Calu3 (cell line): ENCODE results near the gene PAPPA. TPM values are rescaled to one million over a fixed set of nuclear protein-coding genes. Genes with fewer than 3 reads are reported as not detected.

Source experiments
- BruUV-seq: library from RNA; stranded (reverse); fragments of 400-500 nt; replicated peaks from 2 replicates; lab custom pipeline; 2021; lab: Mats Ljungman, UMichigan
- CTCF ChIA-PET: fragments of 300-600 bp; sonication (Branson Sonifier 250); formaldehyde crosslinking; loops from one replicate; lab custom pipeline; 2022; ENCODE audit warnings: antibody characterized with exemption; lab: Charles Lee
- DNase-seq: peaks from one replicate; pipeline ENCODE4 v3.0.0; 2022
- H3K27ac Mint-ChIP-seq: one replicate; pipeline ENCODE4 v1.8.0; 2022; ENCODE audit warnings: mixed read lengths; ENCODE audit not compliant: unreplicated experiment
- H3K27me3 Mint-ChIP-seq: one replicate; pipeline ENCODE4 v1.8.0; 2022; ENCODE audit warnings: mixed read lengths; ENCODE audit not compliant: unreplicated experiment
- H3K36me3 Mint-ChIP-seq: one replicate; pipeline ENCODE4 v1.8.0; 2022; ENCODE audit warnings: mild to moderate bottlenecking, moderate library complexity, mixed read lengths; ENCODE audit not compliant: insufficient read depth, unreplicated experiment
- H3K4me1 Mint-ChIP-seq: one replicate; pipeline ENCODE4 v1.8.0; 2022; ENCODE audit warnings: mild to moderate bottlenecking, low read depth, mixed read lengths; ENCODE audit not compliant: unreplicated experiment
- H3K4me3 Mint-ChIP-seq: one replicate; pipeline ENCODE4 v1.8.0; 2022; ENCODE audit warnings: mild to moderate bottlenecking, low read depth, moderate library complexity, mixed read lengths; ENCODE audit not compliant: unreplicated experiment
- H3K9me3 Mint-ChIP-seq: one replicate; pipeline ENCODE4 v1.8.0; 2022; ENCODE audit warnings: low read depth, mixed read lengths; ENCODE audit not compliant: unreplicated experiment
- intact Hi-C: fragments of 100-400 bp; cut with micrococcal nuclease; formaldehyde crosslinking; loops from one replicate; pipeline ENCODE4 v1.10.0; 2022; ENCODE audit not compliant: unreplicated experiment
- total RNA-seq: library from RNA; stranded (reverse); gene quantifications from 2 replicates; pipeline ENCODE4 v1.2.3, GENCODE V29; 2022
- TF ChIP-seq, protein P1 (sequence below): fragments of 200-600 bp; IDR thresholded peaks from one replicate; pipeline ENCODE4 v1.8.0; 2022; ENCODE audit warnings: antibody characterized with exemption; ENCODE audit not compliant: unreplicated experiment

PAPPA gene
- total RNA-seq, 1 experiment from 2014 or later: not detected

DNA sequence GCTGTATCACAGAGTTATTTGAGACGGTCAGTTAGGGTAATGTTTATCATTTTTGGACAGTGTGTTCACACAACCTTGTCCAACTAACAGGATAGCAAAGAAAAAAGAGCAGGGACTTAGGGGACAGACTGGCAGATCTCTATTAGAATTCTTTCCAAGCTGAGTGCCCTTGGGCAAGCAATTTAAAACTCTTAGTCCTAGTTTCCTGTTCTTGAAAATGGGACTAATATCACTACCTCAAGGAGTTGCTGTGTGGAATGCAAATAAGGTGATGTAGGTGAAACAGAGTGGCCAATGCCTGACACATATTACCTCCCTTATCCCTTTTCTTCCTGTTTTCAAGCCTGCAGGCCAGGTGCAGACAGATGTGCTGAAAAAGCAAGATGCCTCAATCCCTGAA, 186.7 kb downstream of the PAPPA start:
- DNase-seq: no peak
- intact Hi-C loops: no loop called here
- Mint-ChIP-seq H3K36me3 (no peaks in the 10 kb centered on the region), H3K4me3 (no peak overlapping the region), H3K9me3 (no peaks in the 10 kb centered on the region), H3K4me1 (no peaks in the 10 kb centered on the region), H3K27me3 (peaks cover 35% of the 10 kb centered on the region), H3K27ac (no peak overlapping the region)
- TF ChIP-seq, protein P1, sequence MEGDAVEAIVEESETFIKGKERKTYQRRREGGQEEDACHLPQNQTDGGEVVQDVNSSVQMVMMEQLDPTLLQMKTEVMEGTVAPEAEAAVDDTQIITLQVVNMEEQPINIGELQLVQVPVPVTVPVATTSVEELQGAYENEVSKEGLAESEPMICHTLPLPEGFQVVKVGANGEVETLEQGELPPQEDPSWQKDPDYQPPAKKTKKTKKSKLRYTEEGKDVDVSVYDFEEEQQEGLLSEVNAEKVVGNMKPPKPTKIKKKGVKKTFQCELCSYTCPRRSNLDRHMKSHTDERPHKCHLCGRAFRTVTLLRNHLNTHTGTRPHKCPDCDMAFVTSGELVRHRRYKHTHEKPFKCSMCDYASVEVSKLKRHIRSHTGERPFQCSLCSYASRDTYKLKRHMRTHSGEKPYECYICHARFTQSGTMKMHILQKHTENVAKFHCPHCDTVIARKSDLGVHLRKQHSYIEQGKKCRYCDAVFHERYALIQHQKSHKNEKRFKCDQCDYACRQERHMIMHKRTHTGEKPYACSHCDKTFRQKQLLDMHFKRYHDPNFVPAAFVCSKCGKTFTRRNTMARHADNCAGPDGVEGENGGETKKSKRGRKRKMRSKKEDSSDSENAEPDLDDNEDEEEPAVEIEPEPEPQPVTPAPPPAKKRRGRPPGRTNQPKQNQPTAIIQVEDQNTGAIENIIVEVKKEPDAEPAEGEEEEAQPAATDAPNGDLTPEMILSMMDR: no peak
- CTCF ChIA-PET: no interaction called here
- no TSS peak for BruUV-seq

DNA sequence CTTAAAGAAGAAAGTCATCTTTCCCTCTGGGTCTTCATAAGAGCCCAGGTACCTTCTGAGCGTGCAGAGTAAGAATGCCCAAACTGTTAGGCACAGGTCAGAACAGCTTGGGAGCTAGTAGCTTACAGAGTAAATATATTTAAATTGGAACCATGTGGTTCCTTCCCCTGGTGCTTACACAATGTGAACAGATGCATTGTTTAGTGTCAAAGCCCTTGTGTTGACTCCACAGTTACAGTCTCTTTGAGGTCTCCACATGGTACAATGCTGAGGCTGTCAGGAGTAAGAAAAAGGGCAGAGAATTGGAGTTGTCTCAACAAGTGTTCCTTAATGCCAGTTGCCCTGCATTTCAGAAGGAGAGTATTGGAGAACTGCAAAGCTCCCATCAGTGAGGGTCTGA, 188.5 kb downstream of the PAPPA start:
- TF ChIP-seq, protein P1: no peak
- BruUV-seq: no TSS peak
- intact Hi-C loops: no loop called here
- Mint-ChIP-seq H3K27ac (no peak overlapping the region), H3K4me1 (no peaks in the 10 kb centered on the region), H3K4me3 (no peak overlapping the region), H3K27me3 (peaks cover 35% of the 10 kb centered on the region), H3K9me3 (no peaks in the 10 kb centered on the region), H3K36me3 (no peaks in the 10 kb centered on the region)
- CTCF ChIA-PET: no interaction called here
- DNase-seq: no peak

DNA sequence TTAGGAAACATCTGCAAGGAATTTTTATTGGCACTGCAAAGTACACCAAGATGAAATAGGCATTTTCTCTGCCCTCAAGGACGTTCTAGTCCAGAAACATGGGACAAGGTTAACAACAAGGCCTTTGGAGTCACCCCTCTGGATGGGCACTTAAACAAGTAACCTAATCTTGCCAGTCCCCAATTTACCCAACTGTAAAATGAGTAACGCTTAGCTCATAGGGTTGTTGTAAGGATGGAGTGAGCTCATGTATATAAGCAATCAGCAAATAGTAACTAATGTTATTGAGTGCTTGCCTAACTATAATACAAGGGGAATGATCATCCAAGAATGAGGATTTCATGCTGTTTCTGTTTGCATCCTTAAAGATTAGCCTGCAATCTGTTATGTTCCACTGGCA, 189.3 kb downstream of the PAPPA start:
- peaks cover 30% of the 10 kb centered on the region for H3K27me3 Mint-ChIP-seq
- CTCF ChIA-PET: no interaction called here
- DNase-seq: no peak
- intact Hi-C loops: no loop called here
- BruUV-seq: no TSS peak
- H3K27ac Mint-ChIP-seq: no peak overlapping the region
- H3K4me3 Mint-ChIP-seq: no peak overlapping the region
- TF ChIP-seq, protein P1: no peak
- no peaks in the 10 kb centered on the region for H3K4me1 Mint-ChIP-seq
- H3K36me3 Mint-ChIP-seq: no peaks in the 10 kb centered on the region
- no peaks in the 10 kb centered on the region for H3K9me3 Mint-ChIP-seq

DNA sequence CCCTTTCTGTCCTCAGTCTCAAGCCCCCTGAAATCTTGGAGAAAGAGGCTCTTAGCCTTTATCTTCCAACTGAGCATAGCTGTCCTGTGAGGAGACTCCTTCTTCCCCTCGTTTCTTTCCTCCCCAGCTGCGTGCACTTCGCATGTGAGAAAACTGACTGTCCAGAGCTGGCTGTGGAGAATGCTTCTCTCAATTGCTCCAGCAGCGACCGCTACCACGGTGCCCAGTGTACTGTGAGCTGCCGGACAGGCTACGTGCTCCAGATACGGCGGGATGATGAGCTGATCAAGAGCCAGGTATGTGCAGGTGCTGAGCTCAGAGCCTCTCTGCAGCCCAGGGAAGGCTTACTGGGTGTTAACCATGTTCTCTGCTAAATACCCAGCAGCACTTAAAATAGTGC, 190.8 kb downstream of the PAPPA start:
- H3K9me3 Mint-ChIP-seq: peaks cover 3% of the 10 kb centered on the region
- H3K4me3 Mint-ChIP-seq: no peak overlapping the region
- no peak overlapping the region for H3K27ac Mint-ChIP-seq
- TF ChIP-seq, protein P1: no peak
- BruUV-seq: no TSS peak
- CTCF ChIA-PET: no interaction called here
- no peaks in the 10 kb centered on the region for H3K36me3 Mint-ChIP-seq
- H3K4me1 Mint-ChIP-seq: no peaks in the 10 kb centered on the region
- peaks cover 15% of the 10 kb centered on the region for H3K27me3 Mint-ChIP-seq
- no peak for DNase-seq
- intact Hi-C loops: no loop called here

DNA sequence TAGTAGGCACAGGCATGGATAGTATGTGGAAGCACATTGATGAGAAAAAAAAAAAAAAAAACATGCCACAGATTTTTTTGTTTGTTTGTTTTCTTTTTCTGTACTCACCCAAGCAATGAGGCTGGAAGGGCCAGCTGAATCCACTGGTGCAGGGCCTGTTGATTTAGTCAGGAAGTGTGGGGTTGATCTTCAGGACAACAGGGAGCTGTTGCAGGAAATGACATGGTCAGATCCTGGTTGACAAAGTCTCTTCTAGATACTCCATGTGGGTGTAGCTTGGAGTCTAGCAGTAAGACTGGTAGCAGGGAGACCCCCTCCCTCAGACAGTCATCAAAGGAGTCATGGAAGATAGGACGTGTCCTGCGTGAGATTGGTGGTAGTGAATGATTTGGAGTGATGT, 191.8 kb downstream of the PAPPA start:
- Mint-ChIP-seq H3K27ac (no peak overlapping the region), H3K36me3 (no peaks in the 10 kb centered on the region), H3K27me3 (peaks cover 5% of the 10 kb centered on the region), H3K4me3 (no peak overlapping the region), H3K4me1 (no peaks in the 10 kb centered on the region), H3K9me3 (peaks cover 3% of the 10 kb centered on the region)
- intact Hi-C loops: no loop called here
- BruUV-seq: no TSS peak
- CTCF ChIA-PET: no interaction called here
- DNase-seq: no peak
- TF ChIP-seq, protein P1: no peak
